ENCODE measurements around the gene CBX7.

Gene CBX7

DNA sequence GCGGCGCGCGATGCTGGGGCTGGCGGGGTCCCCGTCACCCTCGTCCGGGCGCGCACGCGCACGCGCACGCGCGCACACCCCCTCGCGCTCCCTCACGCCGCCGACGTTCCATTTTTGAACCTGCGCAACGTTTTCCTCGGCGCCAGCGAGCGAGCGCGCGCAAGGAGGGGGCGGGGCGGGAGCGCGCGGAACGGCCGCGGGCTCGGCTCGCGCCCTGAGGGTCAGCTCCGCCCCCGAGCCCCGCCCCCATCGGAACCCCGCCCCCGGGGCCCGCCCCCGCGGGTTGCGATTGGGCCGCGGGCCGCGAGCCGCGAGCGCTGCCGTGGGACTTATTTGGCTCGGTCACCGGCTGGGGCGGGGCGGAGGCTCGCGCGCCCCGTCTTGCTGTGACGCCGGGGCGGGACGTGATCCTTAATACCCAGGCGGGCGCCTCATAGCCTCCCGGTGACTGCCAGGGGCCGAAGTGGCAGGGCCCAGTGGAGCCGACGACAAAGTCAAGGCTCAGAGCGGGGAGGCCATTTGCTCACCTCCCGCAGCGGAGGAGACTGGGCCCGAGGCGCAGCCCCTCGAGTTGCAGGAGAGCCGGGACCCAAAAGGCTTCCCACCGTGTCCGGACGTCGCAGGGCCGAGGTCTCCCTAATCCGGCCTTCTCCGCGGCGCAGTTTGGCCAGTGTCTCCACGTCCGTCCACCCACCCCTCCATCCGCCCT, at the start of gene CBX7:
Gene CBX7 (minus strand): TSS at position 170 of the 709 bp plus-strand sequence. CDS start 236 bp downstream, outside the sequence.
- peak; percentile 79 for DNase-seq (ENCODE audit: low read depth)

DNA sequence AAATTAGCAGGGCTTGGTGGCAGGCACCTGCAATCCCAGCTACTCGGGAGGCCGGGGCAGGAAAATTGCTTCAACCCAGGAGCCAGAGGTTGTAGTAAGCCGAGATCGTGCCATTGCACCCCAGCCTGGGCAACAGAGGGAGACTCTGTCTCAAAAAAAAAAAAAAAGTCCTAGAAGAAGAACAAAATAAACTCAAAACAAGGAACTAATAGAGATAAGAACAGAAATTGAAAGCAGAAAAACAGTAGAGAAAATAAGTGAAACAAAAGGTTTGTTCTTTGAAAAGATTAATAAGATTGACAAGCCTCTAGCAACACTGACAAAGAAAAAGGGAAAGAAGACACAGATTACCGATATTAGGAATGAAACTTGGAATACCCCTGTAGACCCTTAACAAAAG, 45.1 kb upstream of the CBX7 start:
- DNase-seq (ENCODE audit: low read depth): no peak

DNA sequence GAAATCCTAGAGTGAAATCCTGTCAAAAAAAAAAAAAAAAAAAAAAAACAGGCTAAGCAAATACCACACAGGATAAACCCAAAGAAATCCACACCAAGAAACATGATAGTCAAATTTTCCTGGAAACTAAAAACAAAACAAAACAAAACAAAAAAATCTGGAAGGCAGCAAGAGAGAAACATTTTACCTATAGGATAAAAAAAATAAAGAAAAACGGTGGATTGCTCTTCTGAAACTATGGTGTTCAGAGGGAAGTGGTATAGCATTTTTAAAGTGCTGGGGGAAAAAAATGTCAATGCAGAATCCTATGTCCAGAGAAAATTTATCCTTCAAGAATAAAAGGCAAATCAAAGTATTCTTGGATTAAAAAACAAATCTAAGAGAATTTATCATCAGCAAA, 41.6 kb upstream of the CBX7 start:
- no peak for DNase-seq (ENCODE audit: low read depth)

DNA sequence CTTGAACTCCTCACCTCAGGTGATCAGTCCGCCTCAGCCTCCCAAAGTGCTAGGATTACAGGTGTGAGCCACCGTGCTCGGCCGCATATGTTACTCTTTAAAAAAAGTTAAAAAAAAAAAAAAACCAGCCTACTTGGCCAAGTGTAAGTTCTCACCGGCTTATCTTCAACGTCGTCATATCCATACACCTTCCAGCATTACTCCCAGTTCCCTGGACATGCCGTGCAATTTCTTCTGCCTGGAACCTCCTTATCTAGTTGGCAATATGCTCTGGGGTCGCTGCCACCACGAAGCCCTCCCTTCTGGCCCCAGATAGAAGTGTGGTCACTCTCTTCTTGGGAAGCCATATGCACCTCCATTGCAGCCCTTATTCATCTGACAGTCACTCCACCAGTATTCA, 36.3 kb upstream of the CBX7 start:
- no peak for DNase-seq (ENCODE audit: low read depth)

DNA sequence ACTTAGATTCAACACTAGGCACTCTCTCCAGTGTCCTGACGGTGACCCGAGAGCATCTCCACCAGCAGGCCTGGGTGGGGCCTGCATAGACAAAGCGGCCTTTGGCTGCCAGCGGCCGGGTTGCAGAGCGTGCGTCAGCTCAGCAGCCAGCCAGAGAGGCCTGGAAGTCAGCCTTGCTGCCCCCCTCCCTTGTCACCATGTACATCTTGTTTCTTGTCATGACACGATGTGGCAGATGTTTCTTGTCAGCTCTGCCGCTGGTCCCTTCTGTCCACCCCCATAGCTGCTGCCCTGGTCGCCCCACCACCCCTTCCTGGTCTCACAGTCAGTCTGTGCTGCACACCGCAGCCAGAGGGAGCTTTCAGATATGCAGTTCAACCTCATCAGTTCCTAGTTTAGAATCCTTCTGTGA, 33.1 kb upstream of the CBX7 start:
- DNase-seq (ENCODE audit: low read depth): peak; percentile 31

DNA sequence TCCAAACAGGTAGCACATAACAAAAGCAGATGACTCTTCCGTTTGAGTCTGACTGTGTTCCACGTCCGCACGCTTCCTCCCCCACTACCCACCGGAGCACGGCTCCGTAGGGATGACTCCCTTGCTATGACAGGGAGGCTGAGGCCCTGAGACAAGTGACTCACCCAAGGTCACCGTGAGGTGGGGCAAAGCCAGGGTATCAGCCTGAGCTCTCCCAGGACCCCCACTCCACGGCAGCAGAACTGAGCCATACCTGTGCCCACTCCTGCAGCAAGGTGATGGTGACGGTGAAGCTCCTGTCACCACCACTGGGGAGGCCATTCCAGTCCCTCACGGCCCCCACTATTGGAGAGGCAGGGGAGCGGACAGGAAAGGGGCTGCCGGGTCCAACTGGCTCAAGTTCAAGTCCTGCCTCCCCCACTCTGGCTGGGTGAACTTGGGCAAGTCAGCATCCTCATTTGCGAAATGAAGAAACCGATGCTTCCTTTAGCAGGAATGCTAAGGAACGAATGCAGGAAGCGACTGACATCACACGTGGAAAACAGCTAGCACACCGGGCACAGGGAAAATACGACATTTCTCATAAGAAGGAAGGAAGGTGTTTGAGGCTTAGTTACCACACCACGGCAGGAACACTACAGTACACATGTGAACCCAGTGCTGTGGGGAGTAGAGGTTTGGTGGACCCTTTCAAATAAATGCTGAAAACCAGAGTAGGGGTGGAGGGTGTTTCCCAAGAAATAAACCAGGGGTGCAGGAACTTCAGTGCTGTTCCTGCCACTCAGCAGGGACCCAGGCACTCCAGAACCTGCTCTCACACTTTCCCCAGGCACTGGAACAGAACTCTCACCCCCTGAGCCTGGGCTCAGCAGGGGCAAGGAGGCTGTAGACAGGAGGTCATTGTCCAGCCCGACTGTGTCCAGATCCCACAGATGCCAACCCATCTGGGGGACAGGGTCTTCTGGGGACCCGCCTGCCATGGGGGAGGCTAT, 32.4 kb upstream of the CBX7 start:
- no peak for DNase-seq (ENCODE audit: low read depth)

DNA sequence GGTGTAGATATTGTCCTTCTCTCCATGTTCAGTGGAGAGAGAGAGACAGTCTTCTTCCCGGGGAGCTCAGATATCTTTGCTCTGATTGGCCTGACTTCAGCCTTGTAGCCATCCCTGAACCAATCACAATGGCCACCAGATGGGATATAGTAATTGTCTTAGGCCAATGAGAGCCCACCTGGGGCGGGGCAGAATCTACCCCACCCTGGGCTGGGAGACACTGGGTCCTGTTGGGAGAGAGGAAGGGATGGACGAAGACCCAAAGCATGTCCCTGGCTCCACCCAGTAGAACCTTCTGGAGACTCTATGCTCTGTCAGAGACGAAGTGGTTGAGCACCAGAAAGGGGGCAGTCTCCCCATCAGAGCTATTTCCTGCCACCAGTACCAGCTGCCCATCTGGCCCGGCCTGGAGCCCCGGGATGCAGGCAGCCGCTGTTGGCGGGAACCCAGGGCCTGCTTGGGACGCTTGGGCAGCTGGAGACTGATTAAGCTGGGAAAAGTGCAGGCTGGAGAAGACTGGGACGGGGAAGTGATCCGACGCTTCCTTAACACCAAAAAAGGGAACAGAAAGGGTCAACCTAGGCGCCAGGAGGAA, 31.6 kb upstream of the CBX7 start:
- DNase-seq (ENCODE audit: low read depth): no peak

DNA sequence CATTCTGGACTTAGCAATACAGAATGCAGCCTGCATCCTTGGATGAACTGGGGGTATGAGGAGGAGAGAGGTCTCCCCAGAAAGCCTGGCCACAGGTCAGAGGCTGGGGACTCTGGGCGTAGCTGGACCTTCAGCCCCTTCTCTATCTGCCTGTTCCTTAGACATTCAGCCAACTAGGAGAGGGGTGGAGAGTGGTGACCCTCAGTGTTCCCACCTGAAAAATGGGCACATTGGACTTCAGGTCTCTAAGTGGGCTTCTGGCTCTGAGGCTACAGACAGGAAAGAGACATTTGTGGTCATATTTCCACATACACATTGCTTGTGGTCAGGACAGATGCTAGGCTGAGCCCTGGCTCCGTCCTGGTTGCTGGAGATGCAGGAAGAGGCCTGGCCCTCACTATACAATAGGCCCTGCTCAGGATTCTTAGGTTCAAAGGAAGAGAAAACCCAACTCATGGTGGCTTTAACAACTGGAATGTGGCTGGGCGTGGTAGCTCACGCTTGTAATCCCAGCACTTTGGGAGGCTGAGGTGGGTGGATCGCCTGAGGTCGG, 30.1 kb upstream of the CBX7 start:
- DNase-seq (ENCODE audit: low read depth): no peak

DNA sequence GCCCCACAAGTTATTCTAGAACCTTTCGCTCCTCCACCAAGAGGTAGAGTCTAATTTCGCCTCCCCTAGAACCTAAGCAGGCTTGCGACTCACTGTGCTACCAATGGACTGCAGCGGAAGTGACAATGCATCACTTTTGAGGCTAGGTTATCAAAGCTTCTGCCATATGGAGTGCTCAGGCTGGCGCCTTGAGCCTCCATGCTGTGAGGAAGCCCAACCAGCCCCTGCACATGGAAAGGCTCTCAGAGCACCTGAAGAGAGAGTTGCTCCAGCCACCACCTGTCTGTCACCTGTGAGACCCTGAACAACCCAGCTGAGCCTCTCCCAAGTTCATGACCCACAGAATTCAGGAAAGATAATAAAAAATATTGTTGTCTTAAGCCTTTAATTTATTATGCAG, 29.3 kb upstream of the CBX7 start:
- no peak for DNase-seq (ENCODE audit: low read depth)

DNA sequence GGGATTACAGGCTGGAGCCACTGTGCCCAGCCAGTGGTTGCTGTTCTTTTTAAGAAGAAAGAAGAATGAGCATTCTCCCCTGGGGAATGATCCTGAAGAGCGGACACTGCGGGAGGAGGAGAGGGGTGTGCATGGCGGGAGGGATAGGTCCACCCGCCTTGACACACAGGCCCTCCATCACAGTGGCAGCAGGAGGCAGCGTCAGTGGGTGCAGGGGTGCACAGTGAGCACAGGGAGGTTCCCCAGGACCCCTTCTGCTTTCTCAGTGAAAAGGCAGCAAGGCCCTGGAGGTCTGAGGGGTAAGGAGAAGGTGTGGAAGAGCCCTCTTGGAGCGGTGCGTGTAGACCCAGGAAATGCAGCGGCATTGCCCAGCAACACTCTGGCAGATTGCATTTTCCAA, 28.9 kb upstream of the CBX7 start:
- no peak for DNase-seq (ENCODE audit: low read depth)

DNA sequence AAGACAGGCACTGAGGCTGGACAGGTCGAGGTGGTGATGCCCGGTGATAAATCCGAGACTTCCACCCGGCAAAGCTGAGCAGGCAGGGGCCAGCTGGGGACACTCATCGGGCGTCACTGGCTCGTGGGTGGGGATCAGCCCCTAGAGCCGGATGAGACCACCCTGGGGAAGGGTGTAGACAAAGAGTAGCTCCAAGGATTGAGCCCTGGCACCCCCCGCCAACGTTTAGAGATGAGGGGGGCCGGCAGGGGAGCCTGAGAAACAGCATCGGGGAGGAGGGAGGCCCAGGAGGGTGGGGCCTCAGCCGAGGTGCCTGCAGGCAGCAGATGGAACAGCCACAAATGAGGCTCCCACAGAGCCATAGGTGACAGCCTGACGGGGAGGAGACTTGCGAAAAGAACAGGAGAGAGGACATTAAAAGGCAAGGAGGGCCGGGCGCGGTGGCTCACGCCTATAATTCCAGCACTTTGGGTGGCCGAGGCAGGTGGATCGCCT, 27.4 kb upstream of the CBX7 start:
- DNase-seq (ENCODE audit: low read depth): no peak

DNA sequence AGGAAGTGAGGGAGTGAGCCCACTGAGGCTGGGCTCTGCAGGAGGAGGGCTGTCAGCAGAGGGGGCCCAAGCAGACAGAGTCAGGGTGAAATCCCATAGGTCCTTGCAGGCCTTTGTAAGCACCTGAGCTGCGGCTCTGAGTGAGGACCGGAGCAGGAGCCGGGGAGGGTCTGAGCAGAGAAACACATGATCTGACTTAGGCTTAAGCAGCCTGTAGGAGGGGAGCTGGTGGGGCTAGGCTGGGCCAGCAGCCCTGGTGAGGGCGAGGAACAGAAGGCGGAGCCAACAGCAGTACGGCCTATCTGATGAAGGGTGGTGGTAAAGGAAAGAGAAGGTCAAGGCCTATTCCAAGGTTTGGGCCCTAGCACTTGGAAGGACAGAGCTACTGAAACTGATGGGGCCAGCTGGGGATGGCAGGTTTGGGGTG, 26.9 kb upstream of the CBX7 start:
- DNase-seq (ENCODE audit: low read depth): no peak

DNA sequence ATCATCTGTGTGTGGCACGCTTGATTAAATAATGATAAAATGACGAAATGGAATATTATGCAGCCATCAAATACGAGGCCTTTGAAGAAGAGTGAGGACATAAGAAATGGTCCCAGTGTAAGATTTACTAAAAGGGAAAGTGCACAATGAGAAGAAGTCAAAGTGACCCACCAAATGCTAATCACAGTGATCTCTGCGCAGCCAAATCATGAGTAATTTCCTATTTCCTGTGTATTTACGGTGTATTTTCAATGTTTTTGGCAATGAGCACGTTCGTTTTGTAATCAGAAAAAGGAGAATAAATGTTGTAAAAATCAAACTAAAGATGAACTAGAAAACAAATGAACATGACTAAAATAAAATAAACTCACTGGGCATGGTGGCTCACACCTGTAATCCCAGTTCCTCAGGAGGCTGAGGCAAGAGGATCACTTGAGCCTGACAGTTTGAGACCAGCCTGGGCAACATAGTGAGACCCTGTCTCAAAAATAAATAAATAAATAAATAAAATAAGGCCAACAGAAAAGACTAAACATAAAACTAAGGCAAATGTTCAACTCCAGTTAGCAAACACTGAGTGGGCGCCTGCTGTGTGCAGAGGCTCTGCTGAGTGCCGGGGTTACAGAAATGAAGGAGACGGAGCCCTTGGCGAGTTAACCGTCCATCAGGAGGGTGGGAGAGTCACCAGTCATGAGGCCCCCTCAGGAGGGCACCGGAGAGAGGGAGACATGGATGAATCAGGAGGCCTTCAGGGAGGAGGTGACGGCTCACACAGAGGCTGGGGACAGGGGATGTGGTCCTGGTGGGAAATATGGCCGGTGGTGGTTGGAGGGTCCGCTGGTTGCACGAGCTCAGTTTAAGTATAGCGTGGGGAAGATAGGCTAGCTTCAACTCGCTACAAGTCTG, 26.0 kb upstream of the CBX7 start:
- DNase-seq (ENCODE audit: low read depth): peak; percentile 26

DNA sequence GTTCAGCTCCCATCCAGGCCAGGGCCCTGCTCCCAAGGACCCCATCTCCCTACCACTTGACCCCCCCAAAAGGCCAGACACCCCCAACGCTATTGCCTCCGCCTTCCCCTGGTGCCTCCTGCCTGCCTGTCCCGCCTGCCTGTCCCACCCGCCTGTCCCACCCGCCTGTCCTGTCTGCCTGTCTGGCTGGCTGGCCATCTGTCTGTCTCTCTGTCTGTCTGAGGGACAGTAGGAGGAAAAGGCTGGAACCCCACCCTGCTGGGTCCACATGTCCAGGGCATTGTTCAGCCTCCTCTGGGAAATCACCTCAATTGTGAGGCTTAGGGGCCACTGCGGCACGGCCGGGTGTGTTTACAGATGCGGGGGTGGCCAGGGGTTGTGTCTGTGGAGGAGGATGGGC, 25.3 kb upstream of the CBX7 start:
- DNase-seq (ENCODE audit: low read depth): no peak

DNA sequence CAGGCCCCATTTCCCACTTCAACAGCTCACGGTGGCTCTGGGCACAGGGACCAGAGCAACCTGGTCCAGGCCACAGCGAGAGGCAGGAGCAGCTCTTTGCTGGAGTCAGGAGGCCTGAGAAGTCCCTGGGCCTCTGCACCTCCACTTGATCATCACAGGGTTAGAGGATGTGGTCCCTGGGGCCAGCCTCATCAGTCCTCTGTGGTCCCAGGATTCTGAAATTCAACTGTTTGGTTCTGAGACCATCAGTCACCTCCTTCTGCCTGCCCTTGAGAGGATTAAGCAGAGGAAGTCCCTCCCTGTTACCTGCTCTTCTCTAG, 24.9 kb upstream of the CBX7 start:
- DNase-seq (ENCODE audit: low read depth): no peak

DNA sequence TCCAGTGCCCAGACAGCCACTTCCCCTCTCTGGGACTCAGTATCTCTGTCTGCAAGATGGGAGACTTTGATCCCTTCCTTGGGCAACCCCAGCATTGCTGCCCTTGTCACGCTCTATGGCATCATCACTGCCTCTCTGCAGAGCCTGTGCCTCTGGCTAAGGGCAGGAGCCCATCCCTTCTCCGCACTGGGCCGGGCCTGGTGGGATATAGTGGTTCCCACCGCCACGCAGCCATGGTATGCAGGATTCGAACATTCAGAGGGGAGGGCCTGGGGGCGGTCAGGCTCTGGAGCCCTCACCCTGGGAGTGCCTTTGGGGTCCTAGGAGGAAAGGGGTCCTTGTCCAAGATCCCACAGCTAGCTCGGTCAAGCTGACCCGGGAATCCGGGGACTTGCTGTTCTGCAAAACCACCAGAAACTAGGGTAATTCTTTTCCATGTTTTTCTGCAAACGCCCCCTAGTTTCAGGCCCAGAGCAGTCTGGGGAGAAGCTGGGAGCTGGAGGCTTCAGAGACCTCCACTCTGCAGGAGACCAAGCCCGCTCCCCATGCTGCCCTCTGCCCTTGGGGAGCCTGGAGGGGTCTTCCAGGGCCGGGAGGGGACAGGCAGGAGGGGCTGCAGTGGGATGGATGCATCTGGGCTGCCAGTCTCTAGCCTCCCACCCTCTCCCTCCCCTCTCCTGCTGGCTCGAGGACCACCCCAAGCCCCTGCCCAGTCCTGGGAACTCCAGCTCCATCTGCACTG, 24.4 kb upstream of the CBX7 start:
- DNase-seq (ENCODE audit: low read depth): no peak

DNA sequence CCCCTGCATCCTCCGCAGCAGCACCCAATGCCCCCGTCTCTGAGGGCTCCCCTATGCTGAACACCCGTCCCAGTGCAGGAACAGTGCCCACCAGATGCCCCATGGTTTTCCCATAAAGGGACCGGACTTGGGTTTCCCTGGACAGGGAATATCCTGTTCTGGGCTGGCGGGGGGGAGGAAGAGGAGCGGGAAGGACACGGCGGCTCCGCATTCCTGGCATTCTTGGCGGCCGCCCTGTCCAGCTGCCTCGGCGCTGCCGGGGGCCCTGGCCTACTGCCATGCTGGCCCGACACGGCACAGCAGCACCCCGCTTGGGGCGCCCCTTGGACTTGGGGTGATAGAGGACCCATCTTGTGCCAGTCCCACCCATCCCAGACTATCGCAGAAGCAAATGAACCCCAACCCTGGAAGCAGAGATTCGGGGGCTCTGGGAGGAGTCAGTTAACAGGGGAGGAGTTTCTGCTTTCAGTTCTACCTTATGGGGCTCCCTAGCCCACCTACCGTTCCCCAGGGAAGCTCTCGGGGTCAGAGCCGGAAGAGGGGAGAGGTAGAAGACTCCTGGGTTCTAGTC, 23.7 kb upstream of the CBX7 start:
- DNase-seq (ENCODE audit: low read depth): peak; percentile 68

DNA sequence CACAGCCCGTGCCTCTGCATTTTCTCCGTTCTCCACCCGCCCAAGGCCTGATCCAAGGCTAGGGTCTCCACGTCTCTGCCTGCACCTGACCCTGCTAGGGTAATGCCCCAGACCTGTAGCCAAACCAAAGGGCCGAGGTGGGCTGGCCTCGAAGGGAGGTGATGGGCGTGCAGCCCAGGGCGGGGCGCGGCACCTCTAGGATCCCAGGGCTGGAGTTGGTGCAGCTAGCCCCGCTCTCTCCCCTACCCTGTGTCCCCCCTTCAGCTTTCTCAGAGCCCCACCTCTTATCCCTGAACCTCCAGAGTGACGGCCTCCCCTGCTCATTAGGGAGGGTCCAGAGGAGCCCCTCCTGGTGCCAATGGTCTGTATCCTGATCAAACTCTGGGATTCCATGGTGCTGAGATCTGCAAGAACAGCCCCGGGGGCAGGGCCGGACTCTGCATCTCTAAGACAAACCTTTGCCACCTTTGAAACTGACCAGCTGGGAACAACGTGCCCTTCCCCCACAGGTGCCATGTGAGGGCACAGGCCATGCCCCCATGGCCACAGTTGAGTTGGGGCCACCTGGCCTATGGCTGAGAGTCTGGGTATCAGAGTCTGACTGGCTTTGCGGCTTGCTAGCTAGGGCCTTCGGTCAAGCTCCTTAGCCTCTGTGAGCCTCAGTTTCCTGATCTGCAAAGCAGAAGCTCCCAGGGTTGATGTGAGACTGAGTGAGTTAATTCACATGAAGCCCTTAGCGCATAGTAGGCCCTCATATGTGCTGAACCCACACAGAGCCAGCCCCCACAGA, 23.1 kb upstream of the CBX7 start:
- no peak for DNase-seq (ENCODE audit: low read depth)
